ENCODE measurements around the gene CA12. TPM values are rescaled to one million over a fixed set of nuclear protein-coding genes. Genes with fewer than 3 reads are reported as not detected.

Gene CA12
- total RNA-seq, 2 experiments from 2014 or later: 0.58 TPM; not detected in 1

DNA sequence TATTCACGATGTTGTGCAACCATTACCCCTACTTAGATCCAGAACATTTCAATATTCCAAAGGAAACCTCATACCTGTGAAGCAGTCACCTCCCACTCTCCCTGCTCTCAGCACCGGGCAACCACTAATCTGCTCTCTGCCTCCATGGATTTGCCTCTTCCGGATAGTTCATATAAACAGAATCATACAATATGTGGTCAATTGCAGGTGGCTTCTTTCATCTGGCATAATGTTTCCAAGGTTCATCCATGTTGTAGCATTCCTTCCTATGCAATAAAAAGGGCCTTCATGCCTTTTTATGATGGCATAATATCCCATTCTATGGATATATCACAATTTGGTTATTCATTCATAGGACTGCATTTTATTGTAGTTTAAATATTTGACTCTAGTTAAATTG, 23.9 kb downstream of the CA12 start:
- no peaks in the 10 kb centered on the region for H3K9me3 Mint-ChIP-seq
- POLR2A ChIA-PET: no interaction called here
- intact Hi-C loops (cut with micrococcal nuclease): no loop called here
- peaks cover 4% of the 10 kb centered on the region for H3K27me3 Mint-ChIP-seq
- CTCF ChIA-PET: no interaction called here
- ATAC-seq (no peak), DNase-seq (no peak)
- no peaks in the 10 kb centered on the region for H3K4me1 Mint-ChIP-seq (ENCODE audit: low read depth)
- H3K27ac Mint-ChIP-seq: no peak overlapping the region
- no peaks in the 10 kb centered on the region for H3K36me3 Mint-ChIP-seq (ENCODE audit: low read depth)
- TF ChIP-seq, protein P1, sequence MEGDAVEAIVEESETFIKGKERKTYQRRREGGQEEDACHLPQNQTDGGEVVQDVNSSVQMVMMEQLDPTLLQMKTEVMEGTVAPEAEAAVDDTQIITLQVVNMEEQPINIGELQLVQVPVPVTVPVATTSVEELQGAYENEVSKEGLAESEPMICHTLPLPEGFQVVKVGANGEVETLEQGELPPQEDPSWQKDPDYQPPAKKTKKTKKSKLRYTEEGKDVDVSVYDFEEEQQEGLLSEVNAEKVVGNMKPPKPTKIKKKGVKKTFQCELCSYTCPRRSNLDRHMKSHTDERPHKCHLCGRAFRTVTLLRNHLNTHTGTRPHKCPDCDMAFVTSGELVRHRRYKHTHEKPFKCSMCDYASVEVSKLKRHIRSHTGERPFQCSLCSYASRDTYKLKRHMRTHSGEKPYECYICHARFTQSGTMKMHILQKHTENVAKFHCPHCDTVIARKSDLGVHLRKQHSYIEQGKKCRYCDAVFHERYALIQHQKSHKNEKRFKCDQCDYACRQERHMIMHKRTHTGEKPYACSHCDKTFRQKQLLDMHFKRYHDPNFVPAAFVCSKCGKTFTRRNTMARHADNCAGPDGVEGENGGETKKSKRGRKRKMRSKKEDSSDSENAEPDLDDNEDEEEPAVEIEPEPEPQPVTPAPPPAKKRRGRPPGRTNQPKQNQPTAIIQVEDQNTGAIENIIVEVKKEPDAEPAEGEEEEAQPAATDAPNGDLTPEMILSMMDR (IDR thresholded peaks at IDR 0.05): no peak
- H3K4me3 Mint-ChIP-seq: no peak overlapping the region

DNA sequence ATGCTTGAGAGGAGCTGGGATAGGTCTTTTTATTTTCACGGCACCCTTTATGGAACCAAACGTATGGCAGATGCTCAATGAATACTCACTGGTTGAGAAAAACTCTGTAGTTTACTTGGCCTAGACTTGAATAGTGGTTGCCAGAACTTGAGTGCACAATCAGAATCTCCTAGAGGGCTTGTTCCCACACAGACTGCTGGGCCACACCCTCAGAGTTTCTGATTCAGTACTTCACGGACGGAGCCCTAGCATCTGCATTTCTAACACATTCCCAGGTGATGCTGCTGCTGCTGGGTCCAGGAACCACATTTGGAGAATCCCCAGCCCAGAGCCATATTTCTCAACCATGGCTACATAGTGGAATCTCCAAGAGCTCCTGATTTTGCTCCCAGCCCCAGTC, 24.6 kb downstream of the CA12 start:
- ChIA-PET CTCF (no interaction called here), POLR2A (no interaction called here)
- Mint-ChIP-seq H3K9me3 (no peaks in the 10 kb centered on the region), H3K4me1 (ENCODE audit: low read depth) (no peaks in the 10 kb centered on the region), H3K27me3 (peaks cover 2% of the 10 kb centered on the region), H3K4me3 (no peak overlapping the region), H3K27ac (no peak overlapping the region), H3K36me3 (ENCODE audit: low read depth) (no peaks in the 10 kb centered on the region)
- ATAC-seq (no peak), DNase-seq (no peak)
- intact Hi-C loops (cut with micrococcal nuclease): no loop called here
- TF ChIP-seq, protein P1 (IDR thresholded peaks at IDR 0.05): no peak

DNA sequence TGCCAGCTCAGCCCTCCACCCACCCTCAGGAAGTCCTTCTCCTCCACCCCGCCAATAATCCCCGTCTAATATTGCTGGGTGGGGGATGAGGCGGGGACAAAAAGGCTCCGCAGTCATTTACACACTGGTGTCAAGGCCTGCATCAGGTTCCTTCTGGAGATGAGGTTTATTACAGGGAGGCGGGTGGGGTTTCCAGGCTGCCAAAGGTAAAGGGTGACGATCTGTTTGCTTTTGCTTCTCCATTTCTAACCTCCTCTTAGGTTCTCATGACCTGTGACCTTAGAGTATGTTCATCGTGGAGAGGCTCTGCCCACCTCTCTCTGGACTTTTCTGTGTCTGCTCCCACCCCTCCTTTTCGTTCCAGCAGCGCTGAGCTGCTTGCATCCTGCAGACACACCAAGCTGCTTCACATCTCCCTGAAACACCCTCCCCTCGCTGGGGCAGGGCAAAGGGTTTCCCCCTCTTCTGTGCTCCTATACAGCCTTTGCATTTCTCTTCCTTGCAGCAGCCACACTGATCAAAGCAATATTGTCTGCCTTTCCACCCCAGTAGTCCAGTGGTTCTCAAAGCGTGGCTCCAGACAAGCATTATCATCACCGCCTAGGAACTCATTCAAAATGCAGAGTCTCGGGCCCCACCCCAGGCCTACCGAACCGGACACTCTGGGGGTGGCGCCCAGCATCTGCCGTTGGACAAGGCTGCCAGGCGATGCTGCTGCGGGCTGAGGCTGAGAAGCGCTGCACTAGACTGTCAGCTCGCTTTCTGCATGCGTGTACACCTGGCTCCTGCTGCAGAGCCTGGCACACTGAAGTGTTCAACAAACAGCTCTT, 26.6 kb downstream of the CA12 start:
- Mint-ChIP-seq H3K4me1 (ENCODE audit: low read depth) (no peaks in the 10 kb centered on the region), H3K36me3 (ENCODE audit: low read depth) (no peaks in the 10 kb centered on the region), H3K27ac (no peak overlapping the region), H3K27me3 (peaks cover 2% of the 10 kb centered on the region), H3K9me3 (no peaks in the 10 kb centered on the region), H3K4me3 (no peak overlapping the region)
- ChIA-PET CTCF (interaction anchor here (0.7 to 1.7 kb wide), 2 partner anchors 64 to 970 kb away, joined by 3 read pairs; no protein-coding TSS in a partner anchor), POLR2A (no interaction called here)
- intact Hi-C loops (cut with micrococcal nuclease): no loop called here
- TF ChIP-seq, protein P1 (IDR thresholded peaks at IDR 0.05): no peak
- DNase-seq (no peak), ATAC-seq (no peak)

DNA sequence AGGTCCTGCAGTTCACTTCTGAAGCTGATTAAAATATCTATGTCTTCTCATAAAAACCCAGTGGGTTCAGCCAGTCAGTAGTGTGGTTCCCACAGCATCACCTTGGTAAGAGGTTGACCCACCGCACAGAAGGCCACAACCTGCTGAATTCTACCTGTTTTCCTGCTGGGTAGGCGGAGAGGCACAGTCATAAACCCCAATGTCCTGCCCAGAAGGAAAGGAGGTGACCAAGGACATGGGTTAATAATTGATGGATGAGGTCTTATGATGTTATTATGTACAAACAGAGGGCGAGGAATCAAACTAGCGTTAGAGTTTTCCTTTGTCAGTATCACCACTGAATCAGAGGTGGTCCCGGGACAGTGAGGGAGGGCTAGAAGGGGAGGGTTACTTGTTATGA, 27.8 kb downstream of the CA12 start:
- DNase-seq: no peak
- ChIA-PET POLR2A (no interaction called here), CTCF (interaction anchor here (1.7 kb wide), 1 partner anchor 63 kb away, joined by 3 read pairs; no protein-coding TSS in a partner anchor)
- no peaks in the 10 kb centered on the region for H3K27me3 Mint-ChIP-seq
- H3K27ac Mint-ChIP-seq: no peak overlapping the region
- H3K4me3 Mint-ChIP-seq: no peak overlapping the region
- no peak for ATAC-seq
- H3K9me3 Mint-ChIP-seq: no peaks in the 10 kb centered on the region
- no peaks in the 10 kb centered on the region for H3K36me3 Mint-ChIP-seq (ENCODE audit: low read depth)
- no peaks in the 10 kb centered on the region for H3K4me1 Mint-ChIP-seq (ENCODE audit: low read depth)
- intact Hi-C loops (cut with micrococcal nuclease): no loop called here
- TF ChIP-seq, protein P1 (IDR thresholded peaks at IDR 0.05): no peak

DNA sequence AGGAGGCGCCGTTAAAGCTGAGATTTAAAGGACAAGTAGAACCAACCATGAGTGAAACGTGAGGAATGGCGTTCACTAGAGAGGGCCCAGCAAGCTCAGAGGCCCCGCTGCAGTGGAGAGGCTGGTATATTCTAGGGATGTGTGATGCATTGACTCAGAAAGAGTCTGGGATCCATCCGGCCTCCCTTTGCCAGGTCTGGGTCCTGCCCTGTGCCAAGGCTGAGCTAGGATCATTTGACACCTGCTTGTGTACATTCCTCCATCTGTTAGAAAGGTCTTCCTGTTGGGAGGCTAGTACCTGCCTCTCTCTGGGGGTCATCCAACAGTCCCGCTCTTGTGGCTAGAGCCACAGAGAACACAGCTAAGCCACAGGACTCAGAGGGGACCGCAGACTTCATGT, 28.4 kb downstream of the CA12 start:
- Mint-ChIP-seq H3K4me1 (ENCODE audit: low read depth) (no peaks in the 10 kb centered on the region), H3K27ac (no peak overlapping the region), H3K4me3 (no peak overlapping the region), H3K36me3 (ENCODE audit: low read depth) (no peaks in the 10 kb centered on the region), H3K27me3 (no peaks in the 10 kb centered on the region), H3K9me3 (no peaks in the 10 kb centered on the region)
- ChIA-PET POLR2A (no interaction called here), CTCF (interaction anchor here (1.7 kb wide), 1 partner anchor 62 kb away, joined by 3 read pairs; no protein-coding TSS in a partner anchor)
- intact Hi-C loops (cut with micrococcal nuclease): no loop called here
- ATAC-seq (no peak), DNase-seq (no peak)
- TF ChIP-seq, protein P1 (IDR thresholded peaks at IDR 0.05): no peak
